Activated naive CD8-positive, alpha-beta T cell treated with anti-CD3 and anti-CD28 coated beads for 36 hours (primary cell): ENCODE results near the gene DYNLRB1. TPM values are rescaled to one million over a fixed set of nuclear protein-coding genes. Genes with fewer than 3 reads are reported as not detected.
"Not testable (repeated sequence)": the region's sequence is repeated elsewhere in the genome, so short reads cannot be mapped to it uniquely, and the experiment has no call there.

ENCODE experiments used
- DNase-seq: peaks from one replicate; pipeline ENCODE4 v3.0.0; 2021
- H3K27ac Mint-ChIP-seq: one replicate; pipeline ENCODE4 v1.8.0; 2022; ENCODE audit warnings: mild to moderate bottlenecking, moderate library complexity, mixed read lengths
- H3K27me3 Mint-ChIP-seq: one replicate; pipeline ENCODE4 v1.8.0; 2022; ENCODE audit warnings: mild to moderate bottlenecking, mixed read lengths
- H3K36me3 Mint-ChIP-seq: one replicate; pipeline ENCODE4 v1.8.0; 2021; ENCODE audit warnings: mild to moderate bottlenecking, mixed read lengths
- H3K4me1 Mint-ChIP-seq: one replicate; pipeline ENCODE4 v1.8.0; 2021; ENCODE audit warnings: mixed read lengths
- H3K4me3 Mint-ChIP-seq: one replicate; pipeline ENCODE4 v1.8.0; 2022; ENCODE audit warnings: mild to moderate bottlenecking, moderate library complexity, mixed read lengths
- H3K9me3 Mint-ChIP-seq: one replicate; pipeline ENCODE4 v1.8.0; 2022; ENCODE audit warnings: mixed read lengths
- total RNA-seq, 2 experiments: library from RNA; stranded (reverse); gene quantifications; one replicate each; pipeline ENCODE4 v1.2.3, GENCODE V29; 2021

Gene DYNLRB1
- 10 to 100 TPM; 72.0 to 76.9 TPM for total RNA-seq

GRCh38 chr20:34516247-34517113, at the start of gene DYNLRB1:
Gene DYNLRB1 (plus strand): TSS chr20:34516422. CDS start chr20:34516459, 37 bp downstream.
- Mint-ChIP-seq H3K36me3 (peaks cover 5% of the 10 kb centered on the region), H3K9me3 (no peaks in the 10 kb centered on the region), H3K4me1 (peaks cover 39% of the 10 kb centered on the region)

GRCh38 chr20:34468951-34469350, 47.3 kb upstream of the DYNLRB1 start:
- no peak for DNase-seq
- Mint-ChIP-seq H3K4me1 (peaks cover 11% of the 10 kb centered on the region), H3K27ac (no peak overlapping the region), H3K4me3 (no peak overlapping the region), H3K27me3 (no peaks in the 10 kb centered on the region), H3K9me3 (no peaks in the 10 kb centered on the region), H3K36me3 (peaks cover 7% of the 10 kb centered on the region)

More at GRCh38 chr20:34516247-34517113, at the start of gene DYNLRB1:
- H3K27ac Mint-ChIP-seq, result peak within 1 kb of the TSS; percentile 95
- no peaks in the 10 kb centered on the region for H3K27me3 Mint-ChIP-seq
- DNase-seq, result peak; percentile 93
- H3K4me3 Mint-ChIP-seq, result peak within 1 kb of the TSS; percentile 99

- Mint-ChIP-seq H3K36me3 (peaks cover 22% of the 10 kb centered on the region), H3K27ac (peak overlapping the region; percentile 71), H3K4me1 (peaks cover 16% of the 10 kb centered on the region), H3K27me3 (no peaks in the 10 kb centered on the region), H3K9me3 (no peaks in the 10 kb centered on the region), H3K4me3 (no peak overlapping the region)
- no peak for DNase-seq
Observed at GRCh38 chr20:34472246-34472925, 43.8 kb upstream of the DYNLRB1 start.

- peaks cover 16% of the 10 kb centered on the region for H3K4me1 Mint-ChIP-seq
- no peak overlapping the region for H3K4me3 Mint-ChIP-seq
- H3K27ac Mint-ChIP-seq, result no peak overlapping the region
- peaks cover 22% of the 10 kb centered on the region for H3K36me3 Mint-ChIP-seq
- peak; percentile 12 for DNase-seq
- no peaks in the 10 kb centered on the region for H3K9me3 Mint-ChIP-seq
- H3K27me3 Mint-ChIP-seq, result no peaks in the 10 kb centered on the region
Observed at GRCh38 chr20:34473262-34473883, 42.8 kb upstream of the DYNLRB1 start.

GRCh38 chr20:34475979-34476736, 40.1 kb upstream of the DYNLRB1 start:
- no peaks in the 10 kb centered on the region for H3K9me3 Mint-ChIP-seq
- H3K27ac Mint-ChIP-seq, result no peak overlapping the region
- peak; percentile 41 for DNase-seq
- peaks cover 36% of the 10 kb centered on the region for H3K36me3 Mint-ChIP-seq
- peaks cover 14% of the 10 kb centered on the region for H3K4me1 Mint-ChIP-seq
- H3K27me3 Mint-ChIP-seq, result no peaks in the 10 kb centered on the region
- no peak overlapping the region for H3K4me3 Mint-ChIP-seq

GRCh38 chr20:34479627-34480026, 36.6 kb upstream of the DYNLRB1 start:
- Mint-ChIP-seq H3K4me1 (peaks cover 6% of the 10 kb centered on the region), H3K27ac (no peak overlapping the region), H3K9me3 (no peaks in the 10 kb centered on the region), H3K27me3 (no peaks in the 10 kb centered on the region), H3K36me3 (peaks cover 61% of the 10 kb centered on the region), H3K4me3 (no peak overlapping the region)
- no peak for DNase-seq

- H3K27me3 Mint-ChIP-seq, DNase-seq, H3K27ac Mint-ChIP-seq, H3K4me3 Mint-ChIP-seq, H3K9me3 Mint-ChIP-seq, H3K4me1 Mint-ChIP-seq: not testable (repeated sequence)
- peaks cover 54% of the 10 kb centered on the region for H3K36me3 Mint-ChIP-seq
Observed at GRCh38 chr20:34482154-34482553, 34.1 kb upstream of the DYNLRB1 start.

- H3K27me3 Mint-ChIP-seq, H3K9me3 Mint-ChIP-seq, H3K27ac Mint-ChIP-seq, H3K4me1 Mint-ChIP-seq, DNase-seq, H3K4me3 Mint-ChIP-seq: not testable (repeated sequence)
- peaks cover 57% of the 10 kb centered on the region for H3K36me3 Mint-ChIP-seq
Observed at GRCh38 chr20:34483585-34484220, 32.5 kb upstream of the DYNLRB1 start.

GRCh38 chr20:34485068-34485634, 31.1 kb upstream of the DYNLRB1 start:
- no peaks in the 10 kb centered on the region for H3K4me1 Mint-ChIP-seq
- no peak overlapping the region for H3K4me3 Mint-ChIP-seq
- H3K36me3 Mint-ChIP-seq, result peaks cover 50% of the 10 kb centered on the region
- H3K27me3 Mint-ChIP-seq, result no peaks in the 10 kb centered on the region
- DNase-seq, result no peak
- no peak overlapping the region for H3K27ac Mint-ChIP-seq
- no peaks in the 10 kb centered on the region for H3K9me3 Mint-ChIP-seq

GRCh38 chr20:34491226-34491931, 24.8 kb upstream of the DYNLRB1 start:
- no peak overlapping the region for H3K4me3 Mint-ChIP-seq
- H3K27ac Mint-ChIP-seq, result no peak overlapping the region
- no peaks in the 10 kb centered on the region for H3K27me3 Mint-ChIP-seq
- no peaks in the 10 kb centered on the region for H3K4me1 Mint-ChIP-seq
- DNase-seq, result no peak
- peaks cover 37% of the 10 kb centered on the region for H3K36me3 Mint-ChIP-seq
- H3K9me3 Mint-ChIP-seq, result no peaks in the 10 kb centered on the region

- DNase-seq, result no peak
- Mint-ChIP-seq H3K27me3 (no peaks in the 10 kb centered on the region), H3K4me3 (no peak overlapping the region), H3K9me3 (no peaks in the 10 kb centered on the region), H3K4me1 (no peaks in the 10 kb centered on the region), H3K27ac (no peak overlapping the region), H3K36me3 (peaks cover 41% of the 10 kb centered on the region)
Observed at GRCh38 chr20:34491932-34492509, 24.2 kb upstream of the DYNLRB1 start.

- DNase-seq, result no peak
- Mint-ChIP-seq H3K4me1 (no peaks in the 10 kb centered on the region), H3K36me3 (peaks cover 54% of the 10 kb centered on the region), H3K27ac (peak overlapping the region; percentile 5), H3K4me3 (no peak overlapping the region), H3K27me3 (no peaks in the 10 kb centered on the region), H3K9me3 (peaks cover 10% of the 10 kb centered on the region)
Observed at GRCh38 chr20:34493646-34494045, 22.6 kb upstream of the DYNLRB1 start.

GRCh38 chr20:34495307-34495706, 20.9 kb upstream of the DYNLRB1 start:
- H3K4me1 Mint-ChIP-seq, result peaks cover 2% of the 10 kb centered on the region
- DNase-seq, result no peak
- H3K36me3 Mint-ChIP-seq, result peaks cover 63% of the 10 kb centered on the region
- no peaks in the 10 kb centered on the region for H3K27me3 Mint-ChIP-seq
- no peak overlapping the region for H3K4me3 Mint-ChIP-seq
- H3K27ac Mint-ChIP-seq, result no peak overlapping the region
- peaks cover 19% of the 10 kb centered on the region for H3K9me3 Mint-ChIP-seq
